Neural cell (in vitro differentiated cells): ENCODE results near the gene LRRC9. TPM values are rescaled to one million over a fixed set of nuclear protein-coding genes. Genes with fewer than 3 reads are reported as not detected.

Experiments
- H2AFZ ChIP-seq: fragments of 200-600, 300-800 bp; sonication (generic), shearing (Covaris generic); 2 replicates; pipeline ENCODE4 v1.6.0; 2014; ENCODE audit warnings: low read depth, mild to moderate bottlenecking, antibody characterized with exemption, low read length, moderate library complexity
- H3F3A ChIP-seq: fragments of 200-600 bp; shearing (Covaris generic); 2 replicates; pipeline ENCODE4 v1.6.1; 2016; ENCODE audit warnings: mild to moderate bottlenecking, moderate library complexity, mixed read lengths, antibody characterized with exemption, low read length; ENCODE audit not compliant: insufficient read depth, poor library complexity, severe bottlenecking
- H3K27ac ChIP-seq: fragments of 200-600, 300-800 bp; sonication (generic), shearing (Covaris generic); 2 replicates; pipeline ENCODE4 v1.5.1; 2014; ENCODE audit warnings: mild to moderate bottlenecking, low read length, moderate library complexity
- H3K27me3 ChIP-seq: fragments of 300-800, 200-600 bp; sonication (generic), shearing (Covaris generic); 2 replicates; pipeline ENCODE4 v1.6.0; 2014; ENCODE audit warnings: mild to moderate bottlenecking, low read depth, low read length, moderate library complexity; ENCODE audit not compliant: insufficient read depth
- H3K36me3 ChIP-seq: fragments of 300-800, 200-600 bp; sonication (generic), shearing (Covaris generic); 2 replicates; pipeline ENCODE4 v1.5.1; 2014; ENCODE audit warnings: mild to moderate bottlenecking, antibody characterized with exemption, low read length, moderate library complexity; ENCODE audit not compliant: insufficient read depth
- H3K4me2 ChIP-seq: fragments of 300-800, 200-600 bp; sonication (generic), shearing (Covaris generic); 2 replicates; pipeline ENCODE4 v1.6.0; 2014; ENCODE audit warnings: mild to moderate bottlenecking, low read length
- H3K4me3 ChIP-seq: fragments of 300-800, 200-600 bp; sonication (generic), shearing (Covaris generic); 2 replicates; pipeline ENCODE4 v1.5.1; 2014; ENCODE audit warnings: mild to moderate bottlenecking, low read length, moderate library complexity
- H3K79me2 ChIP-seq: fragments of 200-600 bp; shearing (Covaris generic); replicated peaks from 2 replicates; pipeline ENCODE4 v1.6.0; 2014; ENCODE audit warnings: mild to moderate bottlenecking, low read length, moderate library complexity; ENCODE audit not compliant: insufficient read depth
- H3K9ac ChIP-seq: fragments of 300-800, 200-600 bp; sonication (generic), shearing (Covaris generic); 2 replicates; pipeline ENCODE4 v1.6.1; 2016; ENCODE audit warnings: mild to moderate bottlenecking, low read length, mixed read lengths
- H3K9me2 ChIP-seq: fragments of 200-600 bp; shearing (Covaris generic); 2 replicates; pipeline ENCODE4 v1.6.1; 2016; ENCODE audit warnings: mild to moderate bottlenecking, low read length, mixed read lengths; ENCODE audit not compliant: insufficient read depth
- H3K9me3 ChIP-seq: fragments of 200-600, 300-800 bp; sonication (generic), shearing (Covaris generic); 2 replicates; pipeline ENCODE4 v1.6.1; 2016; ENCODE audit warnings: mild to moderate bottlenecking, mixed run types, low read length, moderate library complexity, mixed read lengths
- H4K20me1 ChIP-seq: fragments of 200-600 bp; shearing (Covaris generic); 2 replicates; pipeline ENCODE4 v1.6.1; 2016; ENCODE audit warnings: mild to moderate bottlenecking, mixed run types; ENCODE audit not compliant: insufficient read depth
- EP300 ChIP-seq: fragments of 450-650 bp; conservative IDR thresholded peaks from 2 replicates; pipeline ENCODE4 v1.6.1; 2014; ENCODE audit warnings: antibody characterized with exemption, mild to moderate bottlenecking, moderate library complexity; ENCODE audit not compliant: poor library complexity, severe bottlenecking
- EZH2 ChIP-seq: fragments of 200-600, 300-800 bp; shearing (Covaris generic), sonication (generic); IDR thresholded peaks from 2 replicates; pipeline ENCODE4 v1.6.1; 2014; ENCODE audit warnings: antibody characterized with exemption, low read length, borderline replicate concordance, mild to moderate bottlenecking; ENCODE audit not compliant: insufficient read depth, poor library complexity, severe bottlenecking
- MXI1 ChIP-seq: fragments of 450-650 bp; conservative IDR thresholded peaks from 2 replicates; pipeline ENCODE4 v1.6.1; 2014; ENCODE audit warnings: antibody characterized with exemption, mild to moderate bottlenecking; ENCODE audit not compliant: poor library complexity, severe bottlenecking
- POLR2AphosphoS5 ChIP-seq: IDR thresholded peaks from 2 replicates; pipeline ENCODE4 v1.6.1; 2012
- RAD21 ChIP-seq: fragments of 450-650 bp; conservative IDR thresholded peaks from 2 replicates; pipeline ENCODE4 v1.6.1; 2014; ENCODE audit warnings: antibody characterized with exemption, mild to moderate bottlenecking, moderate library complexity
- SMC3 ChIP-seq: fragments of 450-650 bp; conservative IDR thresholded peaks from 2 replicates; pipeline ENCODE4 v1.6.1; 2014; ENCODE audit warnings: antibody characterized with exemption, mild to moderate bottlenecking, moderate library complexity; ENCODE audit not compliant: poor library complexity
- TAF1 ChIP-seq: IDR thresholded peaks from 2 replicates; pipeline ENCODE4 v1.6.1; 2012; ENCODE audit warnings: low read depth
- polyA plus RNA-seq: library from polyadenylated mRNA; depleted of rRNA; stranded (reverse); fragments of >200 nt; gene quantifications from 2 replicates; pipeline ENCODE4 v1.2.3, GENCODE V29; 2014
- TF ChIP-seq, protein P1 (sequence below): IDR thresholded peaks from 2 replicates; pipeline ENCODE4 v1.6.1; 2012; ENCODE audit warnings: borderline replicate concordance
- TF ChIP-seq, protein P2 (sequence below): fragments of 450-650 bp; IDR thresholded peaks from 2 replicates; pipeline ENCODE4 v1.5.1; 2014; ENCODE audit warnings: antibody characterized with exemption, mild to moderate bottlenecking, moderate library complexity; ENCODE audit not compliant: poor library complexity, severe bottlenecking

The LRRC9 gene
- polyA plus RNA-seq, 1 donor from 2014 or later, result 1.3 TPM

DNA sequence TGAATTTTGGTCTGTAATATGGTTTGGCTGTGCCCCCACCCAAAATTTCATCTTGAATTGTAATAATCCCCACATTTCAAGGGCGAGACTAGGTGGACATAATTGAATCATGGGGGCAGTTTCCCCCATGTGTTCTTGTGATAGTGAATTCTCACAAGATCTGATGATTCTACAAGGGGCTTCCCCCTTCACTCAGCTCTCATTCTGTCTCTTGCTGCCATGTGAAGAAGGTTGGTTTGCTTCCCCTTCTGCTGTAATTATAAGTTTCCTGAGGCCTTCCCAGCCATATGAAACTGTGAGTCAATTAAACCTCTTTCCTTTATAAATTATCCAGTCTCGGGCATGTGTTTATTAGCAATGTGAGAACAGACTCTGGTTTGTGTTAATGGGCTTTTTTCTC is 5.9 kb downstream of the LRRC9 start:
- Histone ChIP-seq H2AFZ (no peak overlapping the region), H3K27ac (no peak overlapping the region), H3K9ac (no peak overlapping the region), H3K4me2 (no peak overlapping the region), H3K9me3 (no peaks in the 10 kb centered on the region), H3K27me3 (no peaks in the 10 kb centered on the region), H3K9me2 (no peaks in the 10 kb centered on the region), H3K4me3 (no peak overlapping the region), H3K36me3 (no peaks in the 10 kb centered on the region), H3F3A (no peaks in the 10 kb centered on the region), H3K79me2 (no peaks in the 10 kb centered on the region), H4K20me1 (no peaks in the 10 kb centered on the region)
- TF ChIP-seq EZH2 (no peak), POLR2AphosphoS5 (no peak), MXI1 (no peak), TAF1 (no peak), SMC3 (no peak), RAD21 (no peak), EP300 (no peak)
- TF ChIP-seq, protein P1, sequence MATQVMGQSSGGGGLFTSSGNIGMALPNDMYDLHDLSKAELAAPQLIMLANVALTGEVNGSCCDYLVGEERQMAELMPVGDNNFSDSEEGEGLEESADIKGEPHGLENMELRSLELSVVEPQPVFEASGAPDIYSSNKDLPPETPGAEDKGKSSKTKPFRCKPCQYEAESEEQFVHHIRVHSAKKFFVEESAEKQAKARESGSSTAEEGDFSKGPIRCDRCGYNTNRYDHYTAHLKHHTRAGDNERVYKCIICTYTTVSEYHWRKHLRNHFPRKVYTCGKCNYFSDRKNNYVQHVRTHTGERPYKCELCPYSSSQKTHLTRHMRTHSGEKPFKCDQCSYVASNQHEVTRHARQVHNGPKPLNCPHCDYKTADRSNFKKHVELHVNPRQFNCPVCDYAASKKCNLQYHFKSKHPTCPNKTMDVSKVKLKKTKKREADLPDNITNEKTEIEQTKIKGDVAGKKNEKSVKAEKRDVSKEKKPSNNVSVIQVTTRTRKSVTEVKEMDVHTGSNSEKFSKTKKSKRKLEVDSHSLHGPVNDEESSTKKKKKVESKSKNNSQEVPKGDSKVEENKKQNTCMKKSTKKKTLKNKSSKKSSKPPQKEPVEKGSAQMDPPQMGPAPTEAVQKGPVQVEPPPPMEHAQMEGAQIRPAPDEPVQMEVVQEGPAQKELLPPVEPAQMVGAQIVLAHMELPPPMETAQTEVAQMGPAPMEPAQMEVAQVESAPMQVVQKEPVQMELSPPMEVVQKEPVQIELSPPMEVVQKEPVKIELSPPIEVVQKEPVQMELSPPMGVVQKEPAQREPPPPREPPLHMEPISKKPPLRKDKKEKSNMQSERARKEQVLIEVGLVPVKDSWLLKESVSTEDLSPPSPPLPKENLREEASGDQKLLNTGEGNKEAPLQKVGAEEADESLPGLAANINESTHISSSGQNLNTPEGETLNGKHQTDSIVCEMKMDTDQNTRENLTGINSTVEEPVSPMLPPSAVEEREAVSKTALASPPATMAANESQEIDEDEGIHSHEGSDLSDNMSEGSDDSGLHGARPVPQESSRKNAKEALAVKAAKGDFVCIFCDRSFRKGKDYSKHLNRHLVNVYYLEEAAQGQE, result no peak
- TF ChIP-seq, protein P2, sequence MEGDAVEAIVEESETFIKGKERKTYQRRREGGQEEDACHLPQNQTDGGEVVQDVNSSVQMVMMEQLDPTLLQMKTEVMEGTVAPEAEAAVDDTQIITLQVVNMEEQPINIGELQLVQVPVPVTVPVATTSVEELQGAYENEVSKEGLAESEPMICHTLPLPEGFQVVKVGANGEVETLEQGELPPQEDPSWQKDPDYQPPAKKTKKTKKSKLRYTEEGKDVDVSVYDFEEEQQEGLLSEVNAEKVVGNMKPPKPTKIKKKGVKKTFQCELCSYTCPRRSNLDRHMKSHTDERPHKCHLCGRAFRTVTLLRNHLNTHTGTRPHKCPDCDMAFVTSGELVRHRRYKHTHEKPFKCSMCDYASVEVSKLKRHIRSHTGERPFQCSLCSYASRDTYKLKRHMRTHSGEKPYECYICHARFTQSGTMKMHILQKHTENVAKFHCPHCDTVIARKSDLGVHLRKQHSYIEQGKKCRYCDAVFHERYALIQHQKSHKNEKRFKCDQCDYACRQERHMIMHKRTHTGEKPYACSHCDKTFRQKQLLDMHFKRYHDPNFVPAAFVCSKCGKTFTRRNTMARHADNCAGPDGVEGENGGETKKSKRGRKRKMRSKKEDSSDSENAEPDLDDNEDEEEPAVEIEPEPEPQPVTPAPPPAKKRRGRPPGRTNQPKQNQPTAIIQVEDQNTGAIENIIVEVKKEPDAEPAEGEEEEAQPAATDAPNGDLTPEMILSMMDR, result no peak

DNA sequence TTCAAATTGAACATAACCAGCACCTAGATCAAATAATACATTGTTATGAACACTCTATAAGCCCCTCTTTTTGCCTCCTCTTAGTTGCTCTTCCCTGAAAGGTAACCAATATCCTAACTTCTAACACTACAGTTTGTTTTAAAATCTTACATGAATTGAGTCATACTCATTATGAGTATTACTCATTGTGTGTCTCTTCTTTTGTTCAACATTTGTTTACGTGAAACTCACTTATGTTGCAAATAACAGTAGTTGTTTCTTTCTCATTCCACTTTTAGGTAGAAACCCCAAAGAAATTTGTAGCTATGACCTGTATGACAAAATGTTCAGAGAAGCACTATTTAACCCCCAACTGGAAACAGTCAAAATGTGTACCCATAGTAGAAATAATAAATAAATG is 6.6 kb downstream of the LRRC9 start:
- no peak overlapping the region for H3K4me2 ChIP-seq
- no peaks in the 10 kb centered on the region for H3F3A ChIP-seq
- no peaks in the 10 kb centered on the region for H4K20me1 ChIP-seq
- H3K27ac ChIP-seq, result no peak overlapping the region
- H2AFZ ChIP-seq, result no peak overlapping the region
- H3K9me3 ChIP-seq, result no peaks in the 10 kb centered on the region
- H3K9me2 ChIP-seq, result no peaks in the 10 kb centered on the region
- H3K27me3 ChIP-seq, result no peaks in the 10 kb centered on the region
- H3K79me2 ChIP-seq, result no peaks in the 10 kb centered on the region
- no peak overlapping the region for H3K9ac ChIP-seq
- TF ChIP-seq, protein P2, result no peak
- TF ChIP-seq SMC3, result no peak
- TF ChIP-seq, protein P1, result no peak
- TF ChIP-seq TAF1, result no peak
- no peak for TF ChIP-seq RAD21
- TF ChIP-seq EP300, result no peak
- TF ChIP-seq POLR2AphosphoS5, result no peak
- TF ChIP-seq EZH2, result no peak
- no peak for TF ChIP-seq MXI1
- H3K4me3 ChIP-seq, result no peak overlapping the region
- no peaks in the 10 kb centered on the region for H3K36me3 ChIP-seq
